HCT116 (cell line): ENCODE results near the gene FBXO46. TPM values are rescaled to one million over a fixed set of nuclear protein-coding genes. Genes with fewer than 3 reads are reported as not detected.
A peak's percentile ranks its signal among the peaks of the same experiment; 100 is the strongest.
"Not testable (repeated sequence)": the region's sequence is repeated elsewhere in the genome, so short reads cannot be mapped to it uniquely, and the experiment has no call there.

Source experiments
- ATAC-seq: fragments of 200-7000 bp; cut with Tn5 transposase; 2 replicates; pipeline ENCODE4 v1.9.1; 2020; ENCODE audit warnings: mild to moderate bottlenecking, moderate library complexity
- BruUV-seq: library from RNA; stranded (reverse); fragments of 400-500 nt; replicated peaks from 2 replicates; lab custom pipeline; 2021; lab: Mats Ljungman, UMichigan
- CTCF ChIA-PET: fragments of 300-600 bp; sonication (Branson Sonifier 250); formaldehyde crosslinking; loops from one replicate; lab custom pipeline; 2021; ENCODE audit warnings: antibody characterized with exemption; lab: Charles Lee
- POLR2A ChIA-PET: fragments of 300-600, 350-600 bp; sonication (Branson Sonifier 250); formaldehyde crosslinking; loops from one replicate; lab custom pipeline; 2021; ENCODE audit warnings: antibody characterized with exemption; lab: Charles Lee
- RAD21 ChIA-PET, 2 experiments: fragments of 300-600 bp; sonication (Branson Sonifier 250); formaldehyde crosslinking; loops; one replicate each; lab custom pipeline; 2023; ENCODE audit warnings: low total read pairs in 2 of 2; ENCODE audit not compliant: uncharacterized antibody in 2 of 2, unreplicated experiment in 2 of 2, low non-redundant PET in 1 of 2; lab: Charles Lee
- DNase-seq: peaks from one replicate; pipeline ENCODE4 v3.0.0-alpha.2; 2010; ENCODE audit warnings: low read depth, low spot score
- H2AFZ ChIP-seq: fragments of 200-600 bp; shearing (Covaris generic), sonication (generic); 2 replicates; pipeline ENCODE4 v1.6.1; 2017; ENCODE audit warnings: low read depth, mixed run types, mixed read lengths, antibody characterized with exemption, low read length; ENCODE audit not compliant: poor library complexity, severe bottlenecking
- H3K27ac ChIP-seq: 2 replicates; pipeline ENCODE4 v1.5.1; 2012; ENCODE audit warnings: low read depth, low read length
- H3K27me3 ChIP-seq: fragments of 200-600 bp; sonication (generic); 2 replicates; pipeline ENCODE4 v1.6.1; 2016; ENCODE audit warnings: mixed run types, low read length, mixed read lengths; ENCODE audit not compliant: insufficient read depth
- H3K36me3 ChIP-seq, 2 experiments: fragments of 200-500 bp in 1 of 2; fragments of 200-600 bp in 1 of 2; sonication (Bioruptor generic) in 1 of 2; sonication (generic) in 1 of 2; 2 replicates each; pipeline versions ENCODE4 v1.5.1 to v1.6.1; 2014 to 2016; ENCODE audit warnings: low read length in 2 of 2, inconsistent platforms in 1 of 2, mixed read lengths in 1 of 2, mixed run types in 1 of 2; ENCODE audit not compliant: insufficient read depth in 2 of 2, control insufficient read depth in 1 of 2
- H3K4me1 ChIP-seq, 2 experiments: fragments of 200-600 bp in 1 of 2; sonication (generic) in 1 of 2; 2 replicates each; pipeline versions ENCODE4 v1.5.1 to v1.6.1; 2012 to 2017; ENCODE audit warnings: low read length in 2 of 2, inconsistent platforms in 1 of 2, mild to moderate bottlenecking in 1 of 2, mixed read lengths in 1 of 2, mixed run types in 1 of 2, moderate library complexity in 1 of 2; ENCODE audit not compliant: insufficient read depth in 2 of 2, control insufficient read depth in 1 of 2
- H3K4me2 ChIP-seq: fragments of 200-600 bp; sonication (generic); 2 replicates; pipeline ENCODE4 v1.6.1; 2017; ENCODE audit warnings: mixed run types, low read length, mixed read lengths
- H3K4me3 ChIP-seq, 2 experiments: fragments of 200-600 bp in 1 of 2; sonication (generic) in 1 of 2; replicated peaks in 1 of 2; 2 replicates each; pipeline ENCODE4 v1.5.1; 2011 to 2016; ENCODE audit warnings: low read length in 2 of 2, control low read depth in 1 of 2, low read depth in 1 of 2, mild to moderate bottlenecking in 1 of 2, mixed read lengths in 1 of 2, mixed run types in 1 of 2
- H3K79me2 ChIP-seq: fragments of 200-600 bp; sonication (generic); 2 replicates; pipeline ENCODE4 v1.6.1; 2017; ENCODE audit warnings: mild to moderate bottlenecking, mixed run types, low read length, moderate library complexity, mixed read lengths; ENCODE audit not compliant: insufficient read depth
- H3K9ac ChIP-seq: fragments of 200-600 bp; sonication (generic); 2 replicates; pipeline ENCODE4 v1.6.1; 2016; ENCODE audit warnings: low read length, mixed read lengths
- H3K9me2 ChIP-seq: fragments of 200-600 bp; sonication (generic), shearing (Covaris generic); 2 replicates; pipeline ENCODE4 v1.6.1; 2017; ENCODE audit warnings: mixed run types, mild to moderate bottlenecking, moderate library complexity; ENCODE audit not compliant: insufficient read depth
- H3K9me3 ChIP-seq, 2 experiments: fragments of 200-500 bp in 1 of 2; fragments of 200-600 bp in 1 of 2; sonication (Bioruptor generic) in 1 of 2; sonication (generic) in 1 of 2; 2 replicates each; pipeline ENCODE4 v1.6.1; 2014 to 2017; ENCODE audit warnings: low read length in 2 of 2, mixed read lengths in 2 of 2, inconsistent platforms in 1 of 2, low read depth in 1 of 2, mild to moderate bottlenecking in 1 of 2, mixed run types in 1 of 2, moderate library complexity in 1 of 2; ENCODE audit not compliant: control insufficient read depth in 1 of 2, insufficient read depth in 1 of 2
- H4K20me1 ChIP-seq: fragments of 200-600 bp; sonication (generic), shearing (Covaris generic); 2 replicates; pipeline ENCODE4 v1.6.1; 2017; ENCODE audit warnings: mixed run types, mild to moderate bottlenecking, moderate library complexity; ENCODE audit not compliant: insufficient read depth
- RAD21 ChIP-seq: IDR thresholded peaks from 2 replicates; pipeline ENCODE4 v1.6.1; 2012; ENCODE audit warnings: low read depth, mild to moderate bottlenecking
- intact Hi-C: fragments of 100-400 bp; cut with micrococcal nuclease; formaldehyde crosslinking; loops from 2 replicates; pipeline ENCODE4 v1.10.0; 2022
- total RNA-seq: library from RNA; stranded (reverse); gene quantifications from one replicate; pipeline ENCODE4 v1.2.1, GENCODE V29; 2021; ENCODE audit not compliant: unreplicated experiment
- TF ChIP-seq, protein P1 (sequence below), 3 experiments: fragments of 200-600 bp in 1 of 3; sonication (generic) in 1 of 3; IDR thresholded peaks in 2 of 3; conservative IDR thresholded peaks in 1 of 3; 2 replicates each; pipeline ENCODE4 v1.5.1; 2012 to 2017; ENCODE audit warnings: low read depth in 2 of 3, low read length in 2 of 3, antibody characterized with exemption in 1 of 3, borderline replicate concordance in 1 of 3, control low read depth in 1 of 3, mild to moderate bottlenecking in 1 of 3, mixed read lengths in 1 of 3, mixed run types in 1 of 3, moderate library complexity in 1 of 3; ENCODE audit not compliant: insufficient read depth in 1 of 3

Gene FBXO46
- total RNA-seq, 1 experiment from 2014 or later, result 31.7 TPM

DNA sequence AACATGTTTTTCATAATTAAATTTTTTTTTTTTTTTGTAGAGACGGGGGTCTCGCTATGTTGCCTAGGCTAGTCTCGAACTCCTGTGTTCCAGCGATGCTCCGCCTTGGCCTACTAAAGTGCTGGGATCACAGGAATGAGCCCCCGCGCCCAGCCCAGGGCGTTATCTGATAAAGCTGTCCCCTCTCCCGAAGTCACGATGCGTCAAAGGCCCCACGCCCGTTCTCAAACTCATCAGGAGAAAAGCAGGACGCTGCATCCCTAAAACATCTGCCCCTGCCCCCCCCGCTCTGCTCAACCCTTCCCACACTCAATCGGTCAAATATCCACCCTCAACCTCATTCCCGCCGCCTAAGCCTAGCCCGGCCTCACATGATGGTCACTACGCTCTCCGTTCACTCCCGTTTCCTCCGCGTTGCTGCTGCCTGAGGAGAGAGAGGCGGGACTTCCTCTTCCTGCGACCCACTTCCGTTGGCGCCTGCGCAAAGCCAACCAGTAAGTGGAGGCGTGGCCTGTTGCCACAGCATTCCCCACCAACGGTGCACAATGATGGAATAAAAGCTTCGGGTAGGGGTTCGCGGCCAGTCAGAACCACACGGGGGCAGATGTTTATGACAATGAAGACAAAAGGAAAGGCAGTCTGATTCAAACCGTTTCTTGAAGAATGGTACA lies 39.0 kb downstream of the FBXO46 start, which contains the start of gene SNRPD2 (continued):
- TF ChIP-seq, protein P1, sequence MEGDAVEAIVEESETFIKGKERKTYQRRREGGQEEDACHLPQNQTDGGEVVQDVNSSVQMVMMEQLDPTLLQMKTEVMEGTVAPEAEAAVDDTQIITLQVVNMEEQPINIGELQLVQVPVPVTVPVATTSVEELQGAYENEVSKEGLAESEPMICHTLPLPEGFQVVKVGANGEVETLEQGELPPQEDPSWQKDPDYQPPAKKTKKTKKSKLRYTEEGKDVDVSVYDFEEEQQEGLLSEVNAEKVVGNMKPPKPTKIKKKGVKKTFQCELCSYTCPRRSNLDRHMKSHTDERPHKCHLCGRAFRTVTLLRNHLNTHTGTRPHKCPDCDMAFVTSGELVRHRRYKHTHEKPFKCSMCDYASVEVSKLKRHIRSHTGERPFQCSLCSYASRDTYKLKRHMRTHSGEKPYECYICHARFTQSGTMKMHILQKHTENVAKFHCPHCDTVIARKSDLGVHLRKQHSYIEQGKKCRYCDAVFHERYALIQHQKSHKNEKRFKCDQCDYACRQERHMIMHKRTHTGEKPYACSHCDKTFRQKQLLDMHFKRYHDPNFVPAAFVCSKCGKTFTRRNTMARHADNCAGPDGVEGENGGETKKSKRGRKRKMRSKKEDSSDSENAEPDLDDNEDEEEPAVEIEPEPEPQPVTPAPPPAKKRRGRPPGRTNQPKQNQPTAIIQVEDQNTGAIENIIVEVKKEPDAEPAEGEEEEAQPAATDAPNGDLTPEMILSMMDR (IDR thresholded peaks at IDR 0.05 in 2 of 3, conservative IDR thresholded peaks at IDR 0.05 in 1 of 3; ENCODE audit: borderline replicate concordance in 1 of 3, insufficient read depth in 1 of 3, low read depth in 2 of 3, low read length in 2 of 3), result no peak

DNA sequence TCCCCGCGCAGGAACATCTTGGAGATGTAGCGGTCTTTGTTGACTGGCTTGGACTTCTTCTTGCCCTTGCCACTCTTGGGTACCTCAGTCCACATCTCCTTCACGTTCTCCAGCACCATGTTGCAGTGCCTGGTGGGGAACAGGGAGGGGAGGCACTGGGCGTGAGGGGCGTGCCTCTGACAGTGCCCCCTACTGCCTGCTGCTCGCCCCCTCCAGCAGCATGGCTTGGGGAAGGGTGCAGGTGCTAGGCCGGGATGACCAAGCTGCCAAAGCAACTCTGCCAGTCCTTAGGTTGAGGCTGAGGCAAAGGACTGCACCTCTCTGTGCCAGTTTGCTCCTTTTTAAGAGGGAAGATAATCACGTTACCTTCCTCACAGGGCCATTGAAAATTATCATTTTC lies 43.1 kb downstream of the FBXO46 start:
- H3K79me2 ChIP-seq, result peaks cover 42% of the 10 kb centered on the region
- intact Hi-C loops, result no loop called here
- ChIA-PET RAD21 (no interaction called here), CTCF (no interaction called here), POLR2A (no interaction called here)
- H3K4me1 ChIP-seq, result peaks cover 3 to 11% of the 10 kb centered on the region in 2 experiments; a peak in 3 of 4 replicates
- no peaks in the 10 kb centered on the region; the same call in 1 of the 2 replicates for H4K20me1 ChIP-seq
- no TSS peak for BruUV-seq
- H3K27ac ChIP-seq, result no peak overlapping the region
- no peaks in the 10 kb centered on the region for H3K9me3 ChIP-seq
- no peak overlapping the region for H3K9ac ChIP-seq
- H2AFZ ChIP-seq, result no peak overlapping the region
- H3K36me3 ChIP-seq, result peaks cover 23 to 44% of the 10 kb centered on the region in 2 experiments
- no peak overlapping the region for H3K4me3 ChIP-seq
- H3K9me2 ChIP-seq, result no peaks in the 10 kb centered on the region
- no peaks in the 10 kb centered on the region for H3K27me3 ChIP-seq
- ATAC-seq (no peak), DNase-seq (no peak)
- no peak for TF ChIP-seq RAD21
- TF ChIP-seq, protein P1 (IDR thresholded peaks at IDR 0.05 in 2 of 3, conservative IDR thresholded peaks at IDR 0.05 in 1 of 3; ENCODE audit: borderline replicate concordance in 1 of 3, insufficient read depth in 1 of 3, low read depth in 2 of 3, low read length in 2 of 3), result 0 out of 6 replicates have a peak, but pooled peaks of 2 of the 3 experiments have one; percentile 16 to 29
- H3K4me2 ChIP-seq, result no peak overlapping the region

DNA sequence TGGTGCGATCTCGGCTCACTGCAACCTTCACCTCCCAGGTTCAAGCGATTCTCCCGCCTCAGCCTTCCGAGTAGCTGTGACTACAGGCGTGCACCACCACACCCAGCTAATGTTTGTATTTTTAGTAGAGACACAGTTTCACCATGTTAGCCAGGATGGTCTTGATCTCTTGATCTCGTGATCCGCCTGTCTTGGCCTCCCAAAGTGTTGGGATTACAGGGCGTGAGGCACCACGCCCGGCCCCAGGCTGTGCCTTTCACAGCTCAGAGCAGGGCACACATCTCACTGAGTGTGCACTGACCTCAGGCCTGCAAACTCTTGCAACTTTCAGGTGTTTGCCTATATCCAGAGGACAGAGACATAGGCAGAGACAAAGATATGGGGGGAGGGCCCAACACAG lies 45.7 kb downstream of the FBXO46 start:
- intact Hi-C loops, H3K9ac ChIP-seq, H3K27me3 ChIP-seq, H3K27ac ChIP-seq, H2AFZ ChIP-seq, H3K9me3 ChIP-seq, H3K4me3 ChIP-seq, H3K9me2 ChIP-seq, ATAC-seq, DNase-seq, BruUV-seq, H4K20me1 ChIP-seq, H3K4me2 ChIP-seq: not testable (repeated sequence)
- RAD21 ChIA-PET, result interaction anchor here in 1 of 2 experiments (0.6 kb wide), 1 partner anchor 16 kb away, joined by 3 read pairs; no protein-coding TSS in a partner anchor
- CTCF ChIA-PET, result interaction anchor here (0.9 kb wide), 1 partner anchor 8 kb away, joined by 3 read pairs; no protein-coding TSS in a partner anchor
- H3K79me2 ChIP-seq, result peaks cover 26% of the 10 kb centered on the region
- peaks cover 23 to 44% of the 10 kb centered on the region in 2 experiments for H3K36me3 ChIP-seq
- POLR2A ChIA-PET, result interaction anchor here (0.6 to 1.1 kb wide), 4 partner anchors 8 to 341 kb away, joined by 3 to 5 read pairs (median 4); no protein-coding TSS in a partner anchor
- H3K4me1 ChIP-seq, result peaks cover 9 to 20% of the 10 kb centered on the region in 2 experiments
